GM18867 (cell line): Measurements from ENCODE around the gene TNKS1BP1.
"Not testable (repeated sequence)": the region's sequence is repeated elsewhere in the genome, so short reads cannot be mapped to it uniquely, and the experiment has no call there.

Experiments
- ATAC-seq: cut with Tn5 transposase; IDR thresholded peaks from one replicate; pipeline ENCODE4 v1.9.1; 2021; ENCODE audit warnings: mild to moderate bottlenecking, moderate library complexity; ENCODE audit not compliant: unreplicated experiment

TNKS1BP1 gene

GRCh38 chr11:57294225-57295131 lies 30.3 kb downstream of the TNKS1BP1 start:
- no peak for ATAC-seq

- no peak for ATAC-seq
Measured at GRCh38 chr11:57290288-57290687, 34.5 kb downstream of the TNKS1BP1 start.

DNA sequence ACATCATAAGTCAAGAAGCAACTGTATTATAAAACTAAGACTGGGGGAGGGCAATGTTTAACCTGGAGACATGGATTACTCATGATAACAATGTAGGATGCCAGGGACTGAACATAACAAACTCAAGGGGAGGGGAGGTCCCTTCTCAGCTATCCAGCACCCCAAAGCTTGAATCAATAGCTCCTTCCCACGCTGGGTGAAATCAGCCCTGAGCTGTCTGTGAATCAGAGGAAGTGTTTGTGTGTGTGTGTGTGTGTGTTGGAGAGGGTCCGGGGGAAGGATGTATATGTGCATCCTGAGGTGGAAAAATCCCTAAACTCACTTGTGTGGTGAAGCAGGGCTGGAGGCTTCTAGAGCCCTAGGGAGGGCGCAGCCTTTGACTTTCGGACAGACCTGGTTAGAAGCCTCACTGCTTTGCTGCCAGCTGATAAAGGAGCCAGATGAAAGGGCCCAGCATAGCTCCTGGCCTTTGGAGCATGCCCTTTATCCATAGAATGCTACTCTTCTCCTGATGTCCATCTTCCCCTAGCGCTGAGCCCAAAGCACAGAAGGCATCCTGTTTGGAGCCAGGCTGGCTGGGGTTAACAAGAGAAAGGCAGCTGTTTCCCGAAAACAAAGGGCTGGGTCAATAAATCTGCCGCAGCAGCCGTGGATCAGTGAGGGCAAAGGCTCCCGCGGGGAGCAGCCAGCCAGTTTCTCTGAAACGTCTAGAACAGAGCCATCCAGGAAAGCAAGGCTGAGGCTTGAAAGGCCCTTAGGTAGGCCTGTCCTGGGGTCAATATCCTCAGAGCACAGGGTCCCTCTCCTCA lies 35.8 kb downstream of the TNKS1BP1 start:
- no peak for ATAC-seq

DNA sequence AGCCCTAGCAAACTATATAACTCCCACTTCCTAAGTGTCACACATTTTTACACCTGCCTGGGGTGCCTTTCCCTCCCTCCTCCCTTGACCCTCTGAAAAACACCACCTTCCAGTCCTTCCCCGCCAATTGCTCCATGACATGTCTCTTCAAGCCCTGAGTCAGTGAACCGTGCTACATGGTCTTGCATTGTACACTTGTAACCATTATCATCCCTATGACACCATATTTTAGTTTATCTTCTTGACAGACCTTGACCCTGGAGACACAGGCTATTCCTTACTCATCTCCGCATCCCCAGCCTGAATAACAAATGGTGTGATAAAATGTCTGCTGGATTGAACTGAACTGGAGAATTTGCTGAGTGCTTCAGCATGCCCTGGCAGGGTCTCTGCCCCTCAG lies 36.9 kb downstream of the TNKS1BP1 start:
- no peak for ATAC-seq

DNA sequence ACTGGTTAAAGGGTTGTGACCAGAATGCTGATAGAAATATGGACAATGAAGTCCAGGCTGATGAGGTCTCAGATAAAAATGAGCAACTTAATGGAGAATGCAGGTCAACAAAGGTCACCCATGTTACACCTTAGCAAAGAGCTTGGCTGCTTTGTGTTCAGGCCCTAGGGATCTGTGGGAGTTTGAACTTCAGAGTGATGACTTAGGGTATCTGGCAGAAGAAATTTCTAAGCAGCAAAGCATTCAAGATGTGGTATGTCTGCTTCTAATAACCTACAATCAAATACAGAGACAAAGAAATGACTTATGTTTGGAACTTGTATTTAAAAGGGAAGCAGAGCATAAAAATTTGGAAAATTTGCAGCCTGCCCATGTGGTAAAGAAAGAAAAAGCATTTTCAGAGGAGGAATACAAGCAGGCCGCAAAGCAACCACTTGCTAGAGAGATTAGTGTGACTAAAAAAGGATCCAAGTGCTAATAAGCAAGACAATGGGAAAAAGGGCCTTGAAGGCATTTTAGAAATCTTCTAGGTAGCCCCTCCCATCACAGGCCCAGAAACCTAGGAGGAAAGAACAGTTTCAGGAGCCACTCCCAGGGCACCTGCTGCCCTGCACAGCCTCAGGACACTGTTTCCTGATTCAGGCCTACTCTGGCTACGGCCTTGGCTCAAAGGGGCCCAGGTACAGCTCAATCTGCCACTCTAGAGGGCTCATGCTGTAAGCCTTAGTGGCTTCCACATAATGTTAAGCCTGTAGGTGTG lies 41.3 kb downstream of the TNKS1BP1 start:
- ATAC-seq, result no peak

DNA sequence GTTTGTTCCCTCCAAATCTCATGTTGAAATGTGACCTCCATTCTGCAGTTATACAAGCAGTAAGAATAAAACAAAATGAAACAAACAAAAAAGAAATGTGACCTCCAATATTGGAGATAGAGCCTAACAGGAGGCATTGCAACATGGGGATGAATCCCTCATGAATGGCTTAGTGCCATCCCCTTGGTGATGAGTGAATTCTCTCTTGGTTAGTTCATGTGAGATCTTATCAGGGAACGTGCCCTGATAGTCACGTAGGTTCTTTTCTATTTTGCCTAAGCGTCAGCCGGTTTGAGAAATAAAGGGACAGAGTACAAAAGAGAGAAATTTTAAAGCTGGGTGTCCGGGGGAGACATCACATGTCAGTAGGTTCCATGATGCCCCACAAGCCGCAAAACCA lies 43.2 kb downstream of the TNKS1BP1 start:
- not testable (repeated sequence) for ATAC-seq

GRCh38 chr11:57279116-57279515 lies 45.6 kb downstream of the TNKS1BP1 start:
- ATAC-seq, result no peak

GRCh38 chr11:57278721-57279095 lies 46.0 kb downstream of the TNKS1BP1 start:
- ATAC-seq, result no peak

GRCh38 chr11:57277845-57278720 lies 46.7 kb downstream of the TNKS1BP1 start:
- ATAC-seq, result peak; percentile 91

GRCh38 chr11:57276971-57277675 lies 47.6 kb downstream of the TNKS1BP1 start:
- ATAC-seq, result no peak

GRCh38 chr11:57276169-57276970 lies 48.4 kb downstream of the TNKS1BP1 start:
- no peak for ATAC-seq

- no peak for ATAC-seq
Measured at GRCh38 chr11:57275582-57275981, 49.2 kb downstream of the TNKS1BP1 start.

GRCh38 chr11:57274904-57275498 lies 49.8 kb downstream of the TNKS1BP1 start:
- ATAC-seq, result no peak

DNA sequence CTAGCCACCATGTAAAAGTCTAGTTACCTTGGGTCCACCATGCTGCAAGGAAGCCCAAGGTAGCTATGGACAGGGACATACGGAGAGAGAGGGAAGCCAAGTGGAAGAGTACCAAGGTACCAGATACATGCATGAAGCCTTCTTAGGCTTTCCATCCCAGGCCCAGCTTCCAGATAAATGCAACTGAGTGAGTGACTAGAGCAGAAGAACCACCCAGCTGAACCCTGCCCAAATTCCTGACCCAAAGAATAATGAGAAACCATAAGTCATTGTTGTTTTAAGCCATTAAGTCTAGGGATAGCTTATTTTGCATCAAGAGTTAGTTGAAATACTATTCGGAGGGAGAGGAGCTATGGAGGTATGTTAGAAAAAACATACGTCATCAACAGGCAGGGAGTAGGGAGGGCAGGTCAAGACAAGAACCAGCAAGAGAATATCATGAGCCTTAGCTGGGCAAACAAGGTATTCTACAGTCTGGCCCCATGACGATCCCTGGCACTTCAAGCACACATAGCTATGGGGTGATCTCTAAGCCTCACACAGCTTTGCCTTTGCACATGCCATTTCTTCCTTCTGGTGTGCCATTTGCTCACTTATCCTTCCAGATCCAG lies 51.2 kb downstream of the TNKS1BP1 start:
- no peak for ATAC-seq

- ATAC-seq, result no peak
Measured at GRCh38 chr11:57269571-57270021, 55.2 kb downstream of the TNKS1BP1 start.

DNA sequence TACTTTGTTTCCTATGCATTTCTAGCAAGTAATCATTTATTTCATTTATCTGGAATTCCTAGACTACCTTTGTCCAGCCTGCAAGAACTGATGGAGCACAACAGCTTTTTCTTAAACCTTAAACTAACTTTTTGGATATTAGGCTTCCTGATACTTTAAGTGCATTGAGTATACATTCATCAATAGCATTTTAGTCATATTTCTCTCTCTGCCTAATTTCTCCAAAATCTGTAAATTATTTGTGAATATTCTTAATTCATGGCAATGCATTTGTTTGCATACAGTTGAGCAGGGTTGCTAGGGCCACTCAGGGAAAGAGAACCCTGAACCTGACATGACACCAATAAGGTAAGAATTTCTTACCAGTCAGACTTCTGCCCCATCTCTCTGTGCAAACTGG lies 58.6 kb downstream of the TNKS1BP1 start:
- ATAC-seq, result no peak

DNA sequence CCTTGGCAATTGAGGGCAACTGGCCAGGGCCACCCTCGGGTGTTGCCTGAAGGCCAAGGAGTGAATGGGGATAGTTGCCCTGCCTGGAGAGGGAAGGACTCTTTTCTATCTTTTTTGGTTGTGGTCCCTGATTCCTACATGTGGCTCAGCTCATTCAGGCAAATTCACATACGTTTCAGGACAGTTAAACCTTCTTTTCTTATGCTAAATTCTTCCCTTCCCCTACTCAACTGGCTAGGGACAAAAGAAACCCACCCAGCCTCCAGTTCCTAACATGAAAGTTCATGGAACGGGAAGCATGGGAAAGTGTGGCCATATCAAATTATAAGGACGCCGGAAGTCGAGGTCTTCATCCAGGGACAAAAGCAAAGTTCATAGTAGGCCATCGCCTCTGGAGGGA lies 61.4 kb downstream of the TNKS1BP1 start:
- ATAC-seq, result no peak

DNA sequence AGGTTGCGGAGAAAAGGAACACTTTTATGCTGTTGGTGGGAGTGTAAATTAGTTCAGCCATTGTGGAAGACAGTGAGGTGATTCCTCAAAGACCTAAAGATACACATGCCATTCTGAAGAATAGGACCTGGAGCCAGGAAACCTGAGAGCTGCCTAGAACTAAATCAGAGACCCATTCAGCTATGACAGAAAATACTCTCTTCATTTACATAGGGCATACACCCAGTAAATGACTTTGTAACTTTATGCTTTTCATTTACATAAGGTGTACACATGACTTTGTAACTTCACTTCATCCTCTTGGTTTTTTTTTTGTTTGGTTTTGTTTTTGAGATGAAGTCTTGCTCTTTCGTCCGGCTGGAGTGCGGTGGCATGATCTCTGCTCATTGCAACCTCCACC lies 62.6 kb downstream of the TNKS1BP1 start:
- no peak for ATAC-seq
